ENCODE measurements around the gene SPECC1.

DNA sequence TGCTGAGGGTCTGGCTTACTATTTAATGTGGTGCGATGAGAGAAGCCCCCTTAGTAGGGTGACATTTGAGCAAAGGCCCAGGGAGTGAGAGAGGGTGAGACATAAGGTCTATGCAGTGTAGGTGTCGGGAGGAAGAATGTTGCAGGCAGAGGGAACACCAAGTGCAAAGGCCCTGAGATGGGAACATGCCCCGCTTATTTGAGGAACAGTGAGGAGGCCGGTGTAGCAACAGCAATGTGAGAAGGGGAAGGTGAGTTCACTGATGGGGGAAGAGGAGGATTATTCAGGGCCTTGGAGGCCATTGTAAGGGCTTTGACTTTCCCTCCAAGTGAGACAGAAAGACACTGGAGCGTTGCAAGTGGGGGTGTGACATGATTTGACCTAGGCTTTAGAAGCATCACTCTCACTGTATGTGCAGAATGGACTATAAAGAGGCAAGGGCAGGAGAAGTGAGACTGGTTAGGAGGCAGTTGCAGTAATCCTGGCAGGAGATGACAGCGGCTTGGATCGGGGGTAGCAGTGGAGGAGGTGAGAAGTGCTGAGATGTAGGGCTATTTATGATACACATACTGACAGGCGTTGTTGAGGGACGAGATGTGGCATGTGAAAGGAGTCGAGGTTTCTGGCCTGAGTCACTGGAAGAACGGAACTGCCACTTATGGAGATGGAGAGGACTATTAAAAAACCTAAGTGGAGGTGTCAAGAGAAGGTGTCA, 145.3 kb downstream of the SPECC1 start:
- no peak for TF ChIP-seq NFYB (CRISPR knock-in tag; IDR thresholded peaks at IDR 0.05)
- no peak for TF ChIP-seq ZNF274 (CRISPR knock-in tag; IDR thresholded peaks at IDR 0.05)
- no peak for TF ChIP-seq ZNF772 (CRISPR knock-in tag; IDR thresholded peaks at IDR 0.05)
- no peak for TF ChIP-seq ZZZ3 (CRISPR knock-in tag; IDR thresholded peaks at IDR 0.05; ENCODE audit: borderline replicate concordance)
